ENCODE measurements around the gene MFF.

The MFF gene, protein sequence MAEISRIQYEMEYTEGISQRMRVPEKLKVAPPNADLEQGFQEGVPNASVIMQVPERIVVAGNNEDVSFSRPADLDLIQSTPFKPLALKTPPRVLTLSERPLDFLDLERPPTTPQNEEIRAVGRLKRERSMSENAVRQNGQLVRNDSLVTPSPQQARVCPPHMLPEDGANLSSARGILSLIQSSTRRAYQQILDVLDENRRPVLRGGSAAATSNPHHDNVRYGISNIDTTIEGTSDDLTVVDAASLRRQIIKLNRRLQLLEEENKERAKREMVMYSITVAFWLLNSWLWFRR

DNA sequence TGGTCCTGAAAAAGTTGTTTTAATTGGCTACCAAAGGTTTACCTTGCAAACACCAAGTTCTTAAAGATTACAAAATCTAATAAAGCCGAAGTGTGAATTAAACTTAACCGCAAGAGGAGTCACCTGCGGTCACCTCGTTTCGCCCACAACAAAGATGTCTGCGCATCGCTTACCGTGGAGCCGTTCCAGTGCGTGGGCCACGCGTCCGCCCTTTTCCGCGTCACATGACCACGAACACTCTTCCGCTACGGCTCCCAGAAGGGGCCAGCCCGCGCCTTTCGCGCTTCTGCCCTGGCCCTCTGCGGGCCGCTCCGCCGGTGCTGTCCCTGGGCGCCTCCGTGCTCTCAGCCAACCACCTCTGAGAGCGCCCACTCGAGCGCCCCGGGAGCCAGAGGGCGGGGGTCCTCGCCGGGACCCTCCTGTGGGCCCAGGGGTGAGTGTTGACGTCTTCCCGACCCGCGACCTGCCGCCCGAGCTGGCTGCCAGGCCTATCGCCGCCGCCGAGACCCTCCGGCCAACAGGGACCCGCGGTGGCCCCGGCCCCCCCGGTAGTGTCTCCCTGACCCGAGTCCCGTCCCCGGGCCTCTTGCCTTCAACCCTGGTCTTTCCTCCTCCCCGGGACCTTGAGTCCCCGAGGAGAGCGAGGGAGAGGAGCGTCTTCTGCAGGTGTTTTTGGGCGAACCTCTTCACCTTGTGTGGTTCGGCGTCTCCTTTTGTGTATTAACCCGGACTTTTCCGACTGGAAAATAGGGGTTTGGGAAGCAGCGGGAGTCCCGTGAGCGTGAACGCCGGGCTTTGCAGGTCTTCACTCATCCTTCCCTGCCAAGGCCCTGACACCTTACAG, at the start of gene MFF:
Gene MFF, plus strand, starts transcription at position 257 of the 844 bp plus-strand sequence. CDS start 5,415 bp downstream, outside the sequence.
- Histone ChIP-seq H3K4me3 (ENCODE audit: low read depth, low read length) (peak within 1 kb of the TSS; percentile 89), H3K4me1 (ENCODE audit: control insufficient read depth, insufficient read depth, low read length) (peaks cover 26% of the 10 kb centered on the region), H3K36me3 (ENCODE audit: control insufficient read depth, insufficient read depth, low read length) (no peaks in the 10 kb centered on the region), H3K27me3 (ENCODE audit: control insufficient read depth, insufficient read depth, low read length) (no peaks in the 10 kb centered on the region), H3K9me3 (ENCODE audit: control insufficient read depth, insufficient read depth, low read depth, low read length) (peaks cover 26% of the 10 kb centered on the region), H3K27ac (ENCODE audit: low read depth, low read length) (peak within 1 kb of the TSS; percentile 76), H3K9ac (ENCODE audit: low read length) (peak within 1 kb of the TSS; percentile 84)

DNA sequence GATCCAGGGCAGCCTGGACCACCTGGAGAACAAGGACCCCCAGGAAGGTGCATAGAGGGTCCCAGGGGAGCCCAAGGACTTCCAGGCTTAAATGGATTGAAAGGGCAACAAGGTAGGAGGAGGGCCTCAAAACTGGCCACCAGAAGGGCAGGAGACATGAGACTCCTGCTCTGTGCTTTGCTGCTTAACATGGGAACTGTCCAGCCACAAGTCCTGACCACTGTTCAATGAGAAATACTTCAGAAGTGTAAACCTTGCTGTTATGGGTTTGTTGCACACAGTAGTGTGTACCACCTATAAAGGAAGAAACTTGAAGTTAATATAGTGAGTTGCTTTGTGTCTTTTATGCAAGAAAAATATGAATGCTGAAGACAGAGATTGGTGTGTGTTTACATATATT, 44.2 kb upstream of the MFF start:
- no peak overlapping the region for H3K27ac ChIP-seq (ENCODE audit: low read depth, low read length)
- H3K36me3 ChIP-seq (ENCODE audit: control insufficient read depth, insufficient read depth, low read length), result no peaks in the 10 kb centered on the region
- no peaks in the 10 kb centered on the region for H3K4me1 ChIP-seq (ENCODE audit: control insufficient read depth, insufficient read depth, low read length)
- H3K27me3 ChIP-seq (ENCODE audit: control insufficient read depth, insufficient read depth, low read length), result no peaks in the 10 kb centered on the region
- no peaks in the 10 kb centered on the region for H3K9me3 ChIP-seq (ENCODE audit: control insufficient read depth, insufficient read depth, low read depth, low read length)
- no peak overlapping the region for H3K4me3 ChIP-seq (ENCODE audit: low read depth, low read length)
- no peak overlapping the region for H3K9ac ChIP-seq (ENCODE audit: low read length)

GRCh38 chr2:227285741-227286236, 39.3 kb upstream of the MFF start:
- Histone ChIP-seq H3K27me3 (ENCODE audit: control insufficient read depth, insufficient read depth, low read length) (no peaks in the 10 kb centered on the region), H3K9ac (ENCODE audit: low read length) (no peak overlapping the region), H3K9me3 (ENCODE audit: control insufficient read depth, insufficient read depth, low read depth, low read length) (no peaks in the 10 kb centered on the region), H3K4me1 (ENCODE audit: control insufficient read depth, insufficient read depth, low read length) (no peaks in the 10 kb centered on the region), H3K27ac (ENCODE audit: low read depth, low read length) (no peak overlapping the region), H3K4me3 (ENCODE audit: low read depth, low read length) (no peak overlapping the region), H3K36me3 (ENCODE audit: control insufficient read depth, insufficient read depth, low read length) (no peaks in the 10 kb centered on the region)

DNA sequence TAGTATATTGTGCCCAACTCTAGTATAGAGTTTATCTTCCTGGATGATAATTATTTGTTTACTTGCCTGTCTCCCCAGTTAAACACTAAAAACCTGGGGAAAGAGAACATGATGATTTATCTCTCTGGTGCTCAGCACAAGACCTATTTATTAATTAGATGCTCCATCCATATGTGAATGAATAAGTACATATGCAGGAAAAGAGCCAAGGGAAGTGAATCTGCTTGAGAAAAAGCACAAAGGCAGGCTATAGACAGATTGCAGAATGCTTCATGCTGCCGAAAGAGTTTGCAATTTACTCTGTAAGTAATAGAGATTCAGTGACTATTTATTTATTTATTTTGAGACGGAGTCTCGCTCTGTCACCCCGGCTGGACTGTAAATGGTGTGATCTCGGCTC, 37.3 kb upstream of the MFF start:
- Histone ChIP-seq H3K27ac (ENCODE audit: low read depth, low read length) (no peak overlapping the region), H3K36me3 (ENCODE audit: control insufficient read depth, insufficient read depth, low read length) (no peaks in the 10 kb centered on the region), H3K27me3 (ENCODE audit: control insufficient read depth, insufficient read depth, low read length) (no peaks in the 10 kb centered on the region), H3K4me3 (ENCODE audit: low read depth, low read length) (no peak overlapping the region), H3K4me1 (ENCODE audit: control insufficient read depth, insufficient read depth, low read length) (no peaks in the 10 kb centered on the region), H3K9ac (ENCODE audit: low read length) (no peak overlapping the region), H3K9me3 (ENCODE audit: control insufficient read depth, insufficient read depth, low read depth, low read length) (no peaks in the 10 kb centered on the region)

- H3K36me3 ChIP-seq (ENCODE audit: control insufficient read depth, insufficient read depth, low read length), result no peaks in the 10 kb centered on the region
- no peak overlapping the region for H3K4me3 ChIP-seq (ENCODE audit: low read depth, low read length)
- no peak overlapping the region for H3K27ac ChIP-seq (ENCODE audit: low read depth, low read length)
- no peak overlapping the region for H3K9ac ChIP-seq (ENCODE audit: low read length)
- no peaks in the 10 kb centered on the region for H3K4me1 ChIP-seq (ENCODE audit: control insufficient read depth, insufficient read depth, low read length)
- no peaks in the 10 kb centered on the region for H3K9me3 ChIP-seq (ENCODE audit: control insufficient read depth, insufficient read depth, low read depth, low read length)
- H3K27me3 ChIP-seq (ENCODE audit: control insufficient read depth, insufficient read depth, low read length), result no peaks in the 10 kb centered on the region
Measured at GRCh38 chr2:227292314-227292713, 32.7 kb upstream of the MFF start.

- Histone ChIP-seq H3K4me3 (ENCODE audit: low read depth, low read length) (no peak overlapping the region), H3K36me3 (ENCODE audit: control insufficient read depth, insufficient read depth, low read length) (no peaks in the 10 kb centered on the region), H3K9ac (ENCODE audit: low read length) (no peak overlapping the region), H3K27me3 (ENCODE audit: control insufficient read depth, insufficient read depth, low read length) (no peaks in the 10 kb centered on the region), H3K4me1 (ENCODE audit: control insufficient read depth, insufficient read depth, low read length) (no peaks in the 10 kb centered on the region), H3K9me3 (ENCODE audit: control insufficient read depth, insufficient read depth, low read depth, low read length) (no peaks in the 10 kb centered on the region), H3K27ac (ENCODE audit: low read depth, low read length) (no peak overlapping the region)
Measured at GRCh38 chr2:227293531-227293930, 31.5 kb upstream of the MFF start.

DNA sequence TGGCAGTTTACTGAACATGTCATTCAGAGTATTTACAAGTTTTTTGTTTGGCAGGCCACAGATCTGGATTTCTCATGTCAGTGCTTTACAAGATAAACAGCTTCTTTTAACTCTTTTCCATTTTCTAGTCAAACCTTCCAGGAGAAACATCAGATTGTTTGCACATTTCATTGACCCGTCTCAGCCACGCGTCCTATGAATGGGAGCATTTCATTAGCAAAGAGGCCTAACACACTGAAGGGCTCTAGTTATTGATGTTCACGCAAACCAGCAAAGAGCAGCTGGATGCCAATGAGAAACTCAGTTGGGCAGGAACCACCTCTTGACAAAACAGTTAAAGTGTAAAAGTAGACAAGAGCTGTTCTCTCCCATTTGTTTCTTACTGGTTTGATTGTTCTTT, 29.2 kb upstream of the MFF start:
- Histone ChIP-seq H3K4me3 (ENCODE audit: low read depth, low read length) (no peak overlapping the region), H3K27me3 (ENCODE audit: control insufficient read depth, insufficient read depth, low read length) (no peaks in the 10 kb centered on the region), H3K4me1 (ENCODE audit: control insufficient read depth, insufficient read depth, low read length) (no peaks in the 10 kb centered on the region), H3K9ac (ENCODE audit: low read length) (no peak overlapping the region), H3K27ac (ENCODE audit: low read depth, low read length) (no peak overlapping the region), H3K36me3 (ENCODE audit: control insufficient read depth, insufficient read depth, low read length) (no peaks in the 10 kb centered on the region), H3K9me3 (ENCODE audit: control insufficient read depth, insufficient read depth, low read depth, low read length) (no peaks in the 10 kb centered on the region)

DNA sequence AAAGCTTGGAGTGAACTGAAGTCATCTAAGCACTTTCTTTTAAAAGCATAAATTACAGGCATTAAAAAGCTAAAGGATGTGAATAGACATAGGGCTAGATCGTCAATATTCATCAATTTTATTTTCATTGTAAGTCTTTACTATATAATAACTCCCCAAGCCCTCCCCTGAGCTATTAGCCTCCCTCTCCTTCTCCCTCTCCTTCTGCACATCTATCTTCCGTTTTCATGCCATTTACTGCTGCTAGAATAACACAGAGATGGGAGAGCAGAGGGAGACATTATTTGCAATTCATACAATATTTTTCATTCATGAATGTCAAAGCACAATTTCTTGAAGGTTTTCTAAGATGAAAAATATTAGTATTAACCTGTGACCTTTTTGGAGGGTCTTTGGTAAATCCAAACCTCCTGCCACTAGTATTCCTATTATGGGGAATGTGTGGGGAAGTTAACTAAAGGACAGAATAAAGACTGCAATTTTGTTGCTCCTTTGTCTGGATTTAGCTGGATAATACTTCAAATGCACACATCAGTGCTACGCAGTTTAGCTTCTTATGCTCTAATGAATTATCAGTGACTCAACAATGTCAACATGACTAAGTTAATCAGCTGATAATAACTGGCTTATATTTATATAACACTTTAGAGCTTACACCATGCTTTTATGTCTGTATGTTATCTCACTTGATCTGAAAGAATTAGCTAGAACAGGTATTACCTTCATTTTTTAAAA, 28.2 kb upstream of the MFF start:
- H3K9me3 ChIP-seq (ENCODE audit: control insufficient read depth, insufficient read depth, low read depth, low read length), result no peaks in the 10 kb centered on the region
- no peak overlapping the region for H3K9ac ChIP-seq (ENCODE audit: low read length)
- no peaks in the 10 kb centered on the region for H3K27me3 ChIP-seq (ENCODE audit: control insufficient read depth, insufficient read depth, low read length)
- H3K4me1 ChIP-seq (ENCODE audit: control insufficient read depth, insufficient read depth, low read length), result no peaks in the 10 kb centered on the region
- no peak overlapping the region for H3K4me3 ChIP-seq (ENCODE audit: low read depth, low read length)
- no peak overlapping the region for H3K27ac ChIP-seq (ENCODE audit: low read depth, low read length)
- H3K36me3 ChIP-seq (ENCODE audit: control insufficient read depth, insufficient read depth, low read length), result no peaks in the 10 kb centered on the region

GRCh38 chr2:227301523-227301922, 23.5 kb upstream of the MFF start:
- H3K9me3 ChIP-seq (ENCODE audit: control insufficient read depth, insufficient read depth, low read depth, low read length), result no peaks in the 10 kb centered on the region
- H3K9ac ChIP-seq (ENCODE audit: low read length), result no peak overlapping the region
- no peak overlapping the region for H3K27ac ChIP-seq (ENCODE audit: low read depth, low read length)
- no peaks in the 10 kb centered on the region for H3K36me3 ChIP-seq (ENCODE audit: control insufficient read depth, insufficient read depth, low read length)
- H3K4me1 ChIP-seq (ENCODE audit: control insufficient read depth, insufficient read depth, low read length), result no peaks in the 10 kb centered on the region
- H3K27me3 ChIP-seq (ENCODE audit: control insufficient read depth, insufficient read depth, low read length), result no peaks in the 10 kb centered on the region
- H3K4me3 ChIP-seq (ENCODE audit: low read depth, low read length), result no peak overlapping the region

- Histone ChIP-seq H3K9me3 (ENCODE audit: control insufficient read depth, insufficient read depth, low read depth, low read length) (no peaks in the 10 kb centered on the region), H3K27ac (ENCODE audit: low read depth, low read length) (no peak overlapping the region), H3K36me3 (ENCODE audit: control insufficient read depth, insufficient read depth, low read length) (no peaks in the 10 kb centered on the region), H3K9ac (ENCODE audit: low read length) (no peak overlapping the region), H3K4me1 (ENCODE audit: control insufficient read depth, insufficient read depth, low read length) (no peaks in the 10 kb centered on the region), H3K4me3 (ENCODE audit: low read depth, low read length) (no peak overlapping the region), H3K27me3 (ENCODE audit: control insufficient read depth, insufficient read depth, low read length) (no peaks in the 10 kb centered on the region)
Measured at GRCh38 chr2:227308784-227309183, 16.3 kb upstream of the MFF start.

DNA sequence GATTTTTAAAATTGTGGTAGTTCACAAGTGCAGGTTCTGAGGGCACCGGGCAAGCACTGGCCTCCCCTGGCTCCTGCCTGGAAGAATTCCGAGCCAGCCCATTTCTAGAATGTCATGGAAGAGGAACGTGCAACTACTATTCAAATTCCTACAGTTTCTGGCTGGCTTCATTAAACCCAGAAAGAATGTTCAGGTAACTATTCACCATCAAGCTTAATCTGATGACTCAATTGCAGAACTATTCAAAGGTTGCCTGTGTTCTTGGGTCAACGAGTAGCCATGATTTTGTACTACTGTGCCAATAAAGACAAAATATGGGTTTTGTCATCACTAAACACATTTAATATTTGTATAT, 14.3 kb upstream of the MFF start:
- H3K4me1 ChIP-seq (ENCODE audit: control insufficient read depth, insufficient read depth, low read length), result no peaks in the 10 kb centered on the region
- no peak overlapping the region for H3K9ac ChIP-seq (ENCODE audit: low read length)
- no peak overlapping the region for H3K4me3 ChIP-seq (ENCODE audit: low read depth, low read length)
- H3K36me3 ChIP-seq (ENCODE audit: control insufficient read depth, insufficient read depth, low read length), result no peaks in the 10 kb centered on the region
- no peaks in the 10 kb centered on the region for H3K27me3 ChIP-seq (ENCODE audit: control insufficient read depth, insufficient read depth, low read length)
- H3K9me3 ChIP-seq (ENCODE audit: control insufficient read depth, insufficient read depth, low read depth, low read length), result no peaks in the 10 kb centered on the region
- H3K27ac ChIP-seq (ENCODE audit: low read depth, low read length), result no peak overlapping the region

Measured in HUES6 (cell line).